GM21526 (cell line): ENCODE data around the gene MAP7D3.
"Not testable (repeated sequence)": the region's sequence is repeated elsewhere in the genome, so short reads cannot be mapped to it uniquely, and the experiment has no call there.

Experiments used
- ATAC-seq: cut with Tn5 transposase; IDR thresholded peaks from one replicate; pipeline ENCODE4 v1.9.1; 2021; ENCODE audit warnings: moderate library complexity; ENCODE audit not compliant: unreplicated experiment, low FRiP score

MAP7D3 gene

GRCh38 chrX:136251041-136251991 is at the start of gene MAP7D3:
TSS of gene MAP7D3 (minus strand) at chrX:136251400. CDS start at chrX:136251358, 42 bp downstream.
- ATAC-seq = peak; percentile 74

DNA sequence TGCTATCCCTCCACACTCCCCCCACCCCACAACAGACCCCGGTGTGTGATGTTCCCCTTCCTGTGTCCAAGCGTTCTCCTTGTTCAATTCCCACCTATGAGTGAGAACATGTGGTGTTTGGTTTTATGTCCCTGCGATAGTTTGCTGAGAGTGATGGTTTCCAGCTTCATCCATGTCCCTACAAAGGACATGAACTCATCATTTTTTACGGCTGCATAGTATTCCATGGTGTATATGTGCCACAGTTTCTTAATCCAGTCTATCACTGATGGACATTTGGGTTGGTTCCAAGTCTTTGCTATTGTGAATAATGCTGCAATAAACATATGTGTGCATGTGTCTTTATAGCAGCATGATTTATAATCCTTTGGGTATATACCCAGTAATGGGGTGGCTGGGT is 49.5 kb upstream of the MAP7D3 start, which contains the start of gene ADGRG4:
TSS of gene ADGRG4 (plus strand) at position 243 of the 400 bp plus-strand sequence. CDS start 7,815 bp downstream, outside the sequence.
- ATAC-seq = not testable (repeated sequence)

DNA sequence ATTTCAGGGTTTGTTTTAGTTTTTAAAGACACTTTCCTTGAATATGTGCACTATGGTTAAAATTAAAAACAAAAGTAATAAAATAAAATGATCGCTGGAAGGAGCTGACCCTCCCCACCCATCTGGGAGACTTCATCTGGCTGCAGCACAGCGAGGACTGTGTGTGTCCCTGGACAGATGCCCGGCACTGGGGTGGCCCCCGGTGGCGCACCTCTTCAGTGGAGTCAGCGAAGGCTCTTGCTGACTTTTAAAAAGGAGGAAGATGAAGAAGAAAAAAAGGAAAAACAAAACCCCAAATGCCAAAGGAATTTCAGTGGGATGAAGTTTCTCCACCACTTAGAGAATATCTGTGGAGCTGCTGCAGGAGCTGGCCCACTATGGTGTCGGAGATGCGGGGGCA is 44.2 kb upstream of the MAP7D3 start:
- no peak for ATAC-seq

DNA sequence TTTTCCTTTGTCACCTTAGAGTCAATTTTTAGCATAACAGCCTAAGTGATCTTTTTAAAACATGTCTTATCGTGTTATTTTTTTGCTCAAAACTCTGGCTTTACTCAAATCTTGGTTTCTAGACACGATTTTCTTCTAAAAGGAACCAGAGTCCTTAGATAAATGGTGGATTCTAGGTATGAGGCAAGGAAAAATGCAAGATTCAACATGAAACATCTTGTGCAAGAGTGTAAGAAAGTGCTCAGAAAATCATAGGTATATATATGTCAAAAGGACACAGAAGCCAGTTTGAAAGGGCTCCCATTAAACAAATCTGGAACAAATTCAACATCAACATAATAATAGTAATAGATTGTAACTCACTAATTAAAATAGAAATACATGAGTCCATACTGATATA is 41.5 kb upstream of the MAP7D3 start:
- no peak for ATAC-seq

DNA sequence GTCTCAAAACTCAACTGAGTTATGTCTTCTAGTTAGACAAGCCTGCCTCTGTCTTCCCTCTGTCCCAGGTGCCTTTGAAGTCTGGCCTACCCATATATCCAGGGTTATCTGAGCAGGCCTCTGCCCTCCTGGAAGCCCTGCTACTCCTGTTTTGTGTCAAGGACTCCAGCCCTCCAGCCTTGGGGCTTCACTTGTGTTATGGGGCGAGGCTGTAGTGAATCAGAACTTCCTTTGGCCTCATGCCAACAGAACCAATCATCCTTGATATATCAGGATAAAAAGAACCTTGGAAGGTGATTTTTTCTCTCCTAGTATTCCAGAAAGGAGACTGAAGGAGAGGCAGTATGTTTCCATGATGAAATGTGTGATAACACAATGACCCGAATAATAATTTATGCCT is 40.6 kb upstream of the MAP7D3 start:
- no peak for ATAC-seq

DNA sequence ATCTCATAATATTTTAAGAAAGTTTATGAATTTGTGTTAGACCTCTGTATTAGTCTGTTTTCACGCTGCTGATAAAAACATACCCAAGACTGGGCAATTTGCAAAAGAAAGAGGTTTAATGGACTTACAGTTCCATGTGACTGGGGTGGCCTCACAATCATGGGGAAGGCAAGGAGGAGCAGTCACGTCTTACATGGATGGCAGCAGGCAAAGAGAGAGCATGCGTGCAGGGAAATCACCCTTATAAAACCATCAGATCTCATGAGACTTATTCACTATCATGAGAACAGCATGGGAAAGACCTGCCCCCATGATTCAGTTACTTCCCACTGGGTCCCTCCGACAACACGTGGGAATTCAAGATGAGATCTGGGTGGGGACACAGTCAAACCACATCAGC is 35.2 kb upstream of the MAP7D3 start:
- not testable (repeated sequence) for ATAC-seq

DNA sequence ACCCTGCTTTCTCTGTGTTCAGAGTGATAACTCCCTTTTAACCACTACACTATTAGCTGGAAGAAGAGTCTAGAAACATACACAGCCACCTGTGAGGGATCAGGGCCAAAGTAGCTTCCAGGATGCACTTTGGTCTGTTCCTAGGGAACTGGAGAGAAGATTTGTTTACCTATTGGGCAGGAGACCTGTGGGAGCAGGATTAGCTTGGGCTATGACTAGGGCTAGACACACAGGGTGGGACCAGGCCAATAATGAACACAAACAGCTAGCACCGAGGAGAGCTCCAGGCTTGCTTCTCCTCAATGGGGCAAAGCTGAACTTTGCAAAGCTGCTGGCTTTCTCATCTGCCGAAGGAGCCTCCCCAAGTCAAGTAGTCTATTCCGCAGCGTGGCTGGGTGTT is 24.4 kb upstream of the MAP7D3 start:
- ATAC-seq = no peak

GRCh38 chrX:136273986-136274385 is 22.8 kb upstream of the MAP7D3 start:
- no peak for ATAC-seq

DNA sequence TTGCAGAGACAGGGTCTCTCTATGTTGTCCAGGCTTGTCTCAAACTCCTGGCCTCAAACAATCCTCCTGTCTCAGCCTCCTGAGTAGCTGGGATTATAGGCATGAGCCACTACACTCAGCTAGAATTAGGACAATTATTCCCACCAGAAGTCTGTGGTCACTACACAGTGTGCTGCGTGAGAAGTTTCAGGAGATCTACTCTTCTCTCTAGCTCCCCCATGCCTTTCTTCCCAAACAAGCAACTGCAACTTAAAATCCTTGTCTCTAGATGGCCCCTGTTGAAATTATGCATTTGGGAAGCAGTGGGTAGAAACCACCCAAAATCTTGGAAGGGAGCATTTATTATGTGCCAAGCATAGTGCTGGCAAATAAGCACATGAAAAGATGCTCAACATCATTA is 21.1 kb upstream of the MAP7D3 start:
- no peak for ATAC-seq

DNA sequence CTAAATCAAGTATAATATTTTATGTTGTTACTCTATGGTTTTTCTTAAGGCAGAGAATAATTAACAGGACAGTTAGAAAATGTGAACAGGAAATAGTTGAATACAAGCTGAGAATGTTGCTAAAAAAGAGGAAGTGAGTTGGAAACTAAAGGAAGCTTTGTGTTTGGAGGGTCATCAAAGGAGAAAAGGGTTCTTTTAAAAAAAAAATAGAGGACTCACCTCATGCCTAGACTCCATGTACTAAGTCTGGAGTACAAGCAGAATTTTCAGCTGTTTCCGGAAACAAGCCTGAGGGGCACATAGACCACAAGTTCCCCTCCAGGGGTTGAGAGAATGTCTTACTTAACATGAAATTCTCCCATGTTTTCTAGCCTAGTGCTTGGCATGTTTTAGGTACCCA is 20.1 kb upstream of the MAP7D3 start:
- ATAC-seq = no peak

- no peak for ATAC-seq
These were observed 18.7 kb upstream of the MAP7D3 start for GRCh38 chrX:136269921-136270320.

GRCh38 chrX:136268051-136269048 is 17.1 kb upstream of the MAP7D3 start:
- peak; percentile 73 for ATAC-seq

DNA sequence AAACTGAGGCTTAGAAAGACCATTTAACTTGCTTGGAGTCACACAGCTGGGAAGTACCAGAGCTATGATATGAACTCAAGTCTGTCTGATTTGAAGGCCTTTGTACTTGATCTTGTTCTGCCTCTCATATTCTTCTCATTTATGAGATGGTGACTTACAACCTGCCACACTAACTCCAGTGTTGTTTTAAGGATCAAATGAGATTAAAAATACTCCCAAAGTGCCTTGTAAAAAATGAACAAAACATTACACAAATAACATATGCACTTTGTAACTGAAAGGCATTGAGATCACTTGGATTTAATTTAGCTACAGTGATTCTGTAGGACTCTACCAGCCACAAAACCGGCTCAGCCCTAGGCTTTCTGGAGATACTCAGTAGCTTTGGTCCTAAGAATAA is 15.6 kb upstream of the MAP7D3 start:
- no peak for ATAC-seq

- ATAC-seq = no peak
These were observed 11.7 kb upstream of the MAP7D3 start for GRCh38 chrX:136262812-136263315.

- ATAC-seq = no peak
These were observed 11.0 kb upstream of the MAP7D3 start for GRCh38 chrX:136262243-136262642.

GRCh38 chrX:136261321-136261720 is 10.1 kb upstream of the MAP7D3 start:
- ATAC-seq = no peak

DNA sequence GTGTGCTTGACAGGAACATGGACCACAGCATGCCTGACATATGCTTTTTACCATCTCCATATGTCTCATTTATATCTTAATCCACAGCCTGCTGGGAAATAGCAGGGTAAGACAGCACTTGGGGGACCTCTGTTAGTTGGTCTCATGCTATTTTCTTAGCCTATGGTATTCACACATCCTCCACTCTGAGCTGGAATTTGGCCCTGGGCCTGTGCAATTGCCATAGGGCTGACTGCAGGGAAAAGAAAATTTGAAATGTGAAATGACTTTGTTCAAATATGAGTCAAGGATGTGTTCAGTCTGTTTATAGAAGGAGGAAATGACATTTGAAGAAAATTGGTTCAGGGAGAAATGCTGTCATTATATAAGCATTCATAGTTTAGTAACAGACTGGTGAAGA is 9.6 kb upstream of the MAP7D3 start:
- ATAC-seq = no peak

- ATAC-seq = no peak
These were observed 8.3 kb upstream of the MAP7D3 start for GRCh38 chrX:136259543-136259942.

DNA sequence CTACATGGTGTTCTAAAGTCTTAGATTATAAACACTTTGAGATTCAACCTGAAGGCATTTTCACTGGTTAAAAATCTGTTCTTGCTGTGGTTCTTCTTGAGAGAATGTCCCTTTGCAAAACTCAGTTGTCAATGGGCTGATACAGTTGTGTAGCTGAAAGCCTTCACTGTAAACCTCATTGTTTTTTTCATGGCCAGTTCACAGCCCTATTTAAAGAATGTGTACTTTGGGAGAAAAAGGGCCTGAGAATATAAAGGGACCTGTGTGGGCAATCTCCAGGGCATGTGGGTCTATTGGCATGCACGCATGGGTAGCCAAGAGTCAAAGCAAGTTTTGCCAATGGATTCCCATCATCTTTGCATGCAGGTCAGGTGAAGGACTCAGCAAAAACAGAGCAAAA is 7.8 kb upstream of the MAP7D3 start:
- no peak for ATAC-seq

- no peak for ATAC-seq
These were observed 4.8 kb upstream of the MAP7D3 start for GRCh38 chrX:136256026-136256425.

- ATAC-seq = no peak
These were observed 4.3 kb upstream of the MAP7D3 start for GRCh38 chrX:136255541-136255940.
